IMR-90 (cell line): ENCODE results near the gene ZNF440. TPM values are rescaled to one million over a fixed set of nuclear protein-coding genes. Genes with fewer than 3 reads are reported as not detected.

ENCODE experiments used
- ATAC-seq: fragments of 200-7000 bp; cut with Tn5 transposase; 2 replicates; pipeline ENCODE4 v1.9.1; 2020; ENCODE audit warnings: low read depth, mild to moderate bottlenecking, moderate library complexity
- BruUV-seq: library from RNA; stranded (reverse); fragments of 400-500 nt; replicated peaks from 2 replicates; lab custom pipeline; 2021; lab: Mats Ljungman, UMichigan
- CTCF ChIA-PET: fragments of 300-600 bp; formaldehyde crosslinking; extraction: SDS; loops from one replicate; lab custom pipeline; 2021; ENCODE audit warnings: antibody characterized with exemption; lab: Yijun Ruan, JAX
- POLR2A ChIA-PET: fragments of 300-600 bp; sonication (Branson Sonifier 250); formaldehyde crosslinking; loops from one replicate; lab custom pipeline; 2022; ENCODE audit warnings: antibody characterized with exemption; ENCODE audit not compliant: unreplicated experiment; lab: Charles Lee
- DNase-seq: peaks from one replicate; pipeline ENCODE4 v3.0.0; 2013
- H2AFZ ChIP-seq: replicated peaks from 2 replicates; pipeline ENCODE3; 2013; ENCODE audit warnings: low read length, mild to moderate bottlenecking; ENCODE audit not compliant: poor library complexity
- H2AK5ac ChIP-seq: 2 replicates; pipeline ENCODE4 v1.6.1; 2013; ENCODE audit warnings: low read depth, low read length, inconsistent platforms
- H2AK9ac ChIP-seq: replicated peaks from 2 replicates; pipeline ENCODE3; 2013; ENCODE audit warnings: mild to moderate bottlenecking, low read depth, low read length, moderate library complexity; ENCODE audit not compliant: poor library complexity
- H2BK120ac ChIP-seq: 2 replicates; pipeline ENCODE4 v1.6.1; 2013; ENCODE audit warnings: low read depth, low read length, inconsistent platforms
- H2BK15ac ChIP-seq: 3 replicates; pipeline ENCODE4 v1.6.1; 2013; ENCODE audit warnings: low read depth, low read length, inconsistent platforms
- H2BK20ac ChIP-seq: 2 replicates; pipeline ENCODE4 v1.6.1; 2013; ENCODE audit warnings: low read depth, mild to moderate bottlenecking, inconsistent platforms, low read length, moderate library complexity
- H2BK5ac ChIP-seq: 2 replicates; pipeline ENCODE4 v1.6.1; 2013; ENCODE audit warnings: mild to moderate bottlenecking, low read depth, low read length, inconsistent platforms; ENCODE audit not compliant: poor library complexity, severe bottlenecking
- H3K14ac ChIP-seq: replicated peaks from 2 replicates; pipeline ENCODE4 v1.6.1; 2013; ENCODE audit warnings: low read depth, low read length, inconsistent platforms
- H3K18ac ChIP-seq: 2 replicates; pipeline ENCODE4 v1.6.1; 2013; ENCODE audit warnings: low read depth, low read length, control low read depth
- H3K23ac ChIP-seq: 2 replicates; pipeline ENCODE4 v1.6.1; 2013; ENCODE audit warnings: low read depth, low read length, inconsistent platforms
- H3K27ac ChIP-seq: 2 replicates; pipeline ENCODE4 v1.5.1; 2013; ENCODE audit warnings: mild to moderate bottlenecking, control low read depth, low read length; ENCODE audit not compliant: insufficient read depth
- H3K27me3 ChIP-seq: 2 replicates; pipeline ENCODE4 v1.6.1; 2013; ENCODE audit warnings: low read length; ENCODE audit not compliant: control insufficient read depth, insufficient read depth
- H3K36me3 ChIP-seq: 2 replicates; pipeline ENCODE4 v1.6.1; 2013; ENCODE audit warnings: low read length, mixed read lengths; ENCODE audit not compliant: control insufficient read depth, insufficient read depth
- H3K4ac ChIP-seq: 2 replicates; pipeline ENCODE4 v1.6.1; 2013; ENCODE audit warnings: low read depth, low read length, inconsistent platforms
- H3K4me1 ChIP-seq: 2 replicates; pipeline ENCODE4 v1.6.1; 2013; ENCODE audit warnings: low read length, mixed read lengths; ENCODE audit not compliant: control insufficient read depth, insufficient read depth
- H3K4me2 ChIP-seq: 2 replicates; pipeline ENCODE4 v1.6.1; 2013; ENCODE audit warnings: low read depth, mild to moderate bottlenecking, control low read depth, low read length, moderate library complexity
- H3K4me3 ChIP-seq: 2 replicates; pipeline ENCODE4 v1.5.1; 2013; ENCODE audit warnings: low read depth, mild to moderate bottlenecking, control low read depth, low read length, moderate library complexity; ENCODE audit not compliant: insufficient read depth
- H3K56ac ChIP-seq: 2 replicates; pipeline ENCODE4 v1.6.1; 2013; ENCODE audit warnings: low read length, inconsistent platforms; ENCODE audit not compliant: insufficient read depth; ENCODE audit errors: extremely low read depth
- H3K79me1 ChIP-seq, 2 experiments: 2 replicates each; pipeline ENCODE4 v1.6.1; 2013; ENCODE audit warnings: low read length in 2 of 2, inconsistent platforms in 1 of 2, low read depth in 1 of 2
- H3K9ac ChIP-seq: 2 replicates; pipeline ENCODE4 v1.6.1; 2013; ENCODE audit warnings: low read depth, low read length, control low read depth
- H3K9me1 ChIP-seq: 2 replicates; pipeline ENCODE4 v1.6.1; 2013; ENCODE audit warnings: low read length, inconsistent platforms; ENCODE audit not compliant: insufficient read depth
- H3K9me3 ChIP-seq: 2 replicates; pipeline ENCODE4 v1.6.1; 2013; ENCODE audit warnings: low read length; ENCODE audit not compliant: control insufficient read depth, insufficient read depth
- H4K20me1 ChIP-seq: 2 replicates; pipeline ENCODE4 v1.6.1; 2013; ENCODE audit warnings: low read length, inconsistent platforms; ENCODE audit not compliant: insufficient read depth
- H4K5ac ChIP-seq: 2 replicates; pipeline ENCODE4 v1.6.1; 2013; ENCODE audit warnings: mild to moderate bottlenecking, low read depth, low read length, control low read depth
- H4K8ac ChIP-seq, 2 experiments: 2 replicates each; pipeline ENCODE4 v1.6.1; 2013; ENCODE audit warnings: low read depth in 2 of 2, low read length in 2 of 2, control low read depth in 1 of 2, inconsistent platforms in 1 of 2
- H4K91ac ChIP-seq: 2 replicates; pipeline ENCODE4 v1.6.1; 2013; ENCODE audit warnings: low read depth, low read length, inconsistent platforms; ENCODE audit not compliant: insufficient read depth
- BHLHE40 ChIP-seq: fragments of 150-350 bp; IDR thresholded peaks from 2 replicates; pipeline ENCODE4 v1.6.1; 2016; ENCODE audit warnings: mild to moderate bottlenecking, low read depth, low read length
- CEBPB ChIP-seq: IDR thresholded peaks from 2 replicates; pipeline ENCODE4 v1.6.1; 2012; ENCODE audit warnings: low read depth, low read length, improper control_type of control experiment
- CHD1 ChIP-seq: IDR thresholded peaks from 2 replicates; pipeline ENCODE4 v1.6.1; 2012; ENCODE audit warnings: low read depth, low read length, improper control_type of control experiment
- FOS ChIP-seq: fragments of 150-350 bp; IDR thresholded peaks from 2 replicates; pipeline ENCODE4 v1.6.1; 2016; ENCODE audit warnings: low read depth, low read length
- MAFK ChIP-seq: IDR thresholded peaks from 2 replicates; pipeline ENCODE4 v1.6.1; 2012; ENCODE audit warnings: low read depth, low read length, improper control_type of control experiment
- MAZ ChIP-seq: IDR thresholded peaks from 2 replicates; pipeline ENCODE4 v1.6.1; 2012; ENCODE audit warnings: low read depth, mild to moderate bottlenecking, low read length, improper control_type of control experiment, moderate library complexity, borderline replicate concordance
- MXI1 ChIP-seq: IDR thresholded peaks from 2 replicates; pipeline ENCODE4 v1.6.1; 2012; ENCODE audit warnings: low read depth, mild to moderate bottlenecking, low read length, moderate library complexity, borderline replicate concordance
- NFE2L2 ChIP-seq: fragments of 150-350 bp; IDR thresholded peaks from 2 replicates; pipeline ENCODE4 v1.6.1; 2016; ENCODE audit warnings: low read depth, mild to moderate bottlenecking, low read length
- RAD21 ChIP-seq: IDR thresholded peaks from 2 replicates; pipeline ENCODE4 v1.6.1; 2012; ENCODE audit warnings: low read length, improper control_type of control experiment
- RCOR1 ChIP-seq: IDR thresholded peaks from 2 replicates; pipeline ENCODE4 v1.6.1; 2012; ENCODE audit warnings: mild to moderate bottlenecking, low read length, improper control_type of control experiment; ENCODE audit not compliant: insufficient replicate concordance
- RFX5 ChIP-seq: IDR thresholded peaks from 2 replicates; pipeline ENCODE4 v1.8.0; 2012; ENCODE audit warnings: low read depth, mild to moderate bottlenecking, low read length, moderate library complexity
- WGBS, 2 experiments: methylation state at CpG; one replicate each; pipeline versions ENCODE4 v1.1.5 to v1.1.7; 2013; ENCODE audit warnings: missing lambda C conversion rate in 2 of 2; ENCODE audit not compliant: insufficient read length in 1 of 2; ENCODE audit errors: extremely low coverage in 2 of 2; 5-methylcytosine and 5-hydroxymethylcytosine counted together
- dilution Hi-C: fragments of 300-500 bp; cut with HindIII; formaldehyde crosslinking; loops from one replicate; pipeline ENCODE4 v1.14.3; 2018; ENCODE audit warnings: low sequenced_read_pairs; ENCODE audit not compliant: unreplicated experiment
- in situ Hi-C: fragments of 300-500 bp; cut with MboI; formaldehyde crosslinking; loops from 3 replicates; pipeline ENCODE4 v1.14.3; 2019; ENCODE audit warnings: low sequenced_read_pairs, inconsistent platforms, mixed read lengths
- intact Hi-C: fragments of 100-400 bp; cut with micrococcal nuclease; formaldehyde crosslinking; loops from 2 replicates; pipeline ENCODE4 v1.10.0; 2022
- polyA plus RNA-seq, 3 experiments: library from polyadenylated mRNA; depleted of rRNA; stranded (reverse); fragments of >200 nt; gene quantifications; 2 replicates each; pipeline ENCODE4 v1.2.3, GENCODE V29; 2012; ENCODE audit warnings: low replicate concordance in 1 of 3
- total RNA-seq: library from RNA; depleted of rRNA; stranded (reverse); fragments of >200 nt; gene quantifications from 2 replicates; pipeline ENCODE4 v1.2.3, GENCODE V29; 2012
- TF ChIP-seq, protein P1 (sequence below): conservative IDR thresholded peaks from 2 replicates; pipeline ENCODE4 v1.5.1; 2012; ENCODE audit warnings: mild to moderate bottlenecking, low read depth, low read length, improper control_type of control experiment
- TF ChIP-seq, protein P2 (sequence below): fragments of 150-350 bp; IDR thresholded peaks from 2 replicates; pipeline ENCODE4 v1.6.1; 2017; ENCODE audit warnings: mild to moderate bottlenecking, antibody characterized with exemption, low read length, low read depth

Gene ZNF440
- total and polyA plus RNA-seq, 2 of the 4 experiments (the other 2 are of a cell fraction) = 2.8 to 8.4 TPM

DNA sequence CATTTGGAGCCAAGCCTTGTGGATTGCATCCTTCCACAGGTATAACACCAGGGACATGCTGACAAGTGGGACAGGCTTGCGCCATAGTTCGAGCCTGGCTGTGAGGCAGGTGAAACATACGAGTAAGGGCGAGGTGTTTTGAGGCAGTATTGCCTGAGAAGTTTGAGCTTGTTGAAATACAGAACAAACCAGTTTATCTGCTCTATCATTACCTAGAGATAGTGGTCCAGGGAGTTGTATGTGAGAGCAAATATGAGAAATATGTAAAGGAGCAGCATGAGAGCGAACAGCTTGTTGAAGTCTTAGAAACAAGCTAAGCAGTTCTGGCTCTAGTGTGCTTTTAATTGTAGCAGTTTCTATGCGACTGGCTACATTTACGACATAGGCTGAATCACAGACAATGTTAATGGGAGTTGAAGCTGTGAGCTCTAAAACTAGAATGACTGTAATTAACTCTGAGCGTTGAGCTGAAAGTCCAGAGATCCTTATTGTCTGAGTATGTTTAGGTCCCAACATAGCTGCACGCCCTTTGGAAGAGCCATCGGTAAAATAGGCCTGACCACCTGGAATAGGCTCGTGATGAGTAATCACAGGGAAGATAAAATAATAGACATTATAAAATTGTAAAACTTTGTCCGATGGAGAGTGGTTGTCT lies 42.6 kb downstream of the ZNF440 start:
- no peak overlapping the region for H3K18ac ChIP-seq
- H3K4ac ChIP-seq = no peak overlapping the region
- H3K79me1 ChIP-seq = peaks cover 14 to 26% of the 10 kb centered on the region in 2 experiments; a peak in 3 of 4 replicates
- peaks cover 16% of the 10 kb centered on the region for H3K36me3 ChIP-seq
- H3K4me3 ChIP-seq = no peak overlapping the region
- H2BK5ac ChIP-seq = no peak overlapping the region
- H2BK20ac ChIP-seq = no peak overlapping the region
- in situ Hi-C loops (no loop called here), dilution Hi-C loops (no loop called here), intact Hi-C loops (no loop called here)
- H4K8ac ChIP-seq = no peak overlapping the region
- no peak overlapping the region for H3K23ac ChIP-seq
- DNase-seq (no peak), ATAC-seq (no peak)
- WGBS, 2 experiments = 63% methylated on average over 2 of the region's 12 CpGs; no CpG with 5 or more reads in 1 of the 2 experiments
- no peak overlapping the region for H2AK9ac ChIP-seq
- H2AK5ac ChIP-seq = no peak overlapping the region
- no peak overlapping the region for H2BK15ac ChIP-seq
- BruUV-seq = no TSS peak
- H4K91ac ChIP-seq = no peak overlapping the region
- H3K27ac ChIP-seq = no peak overlapping the region
- H4K5ac ChIP-seq = no peak overlapping the region
- H2BK120ac ChIP-seq = no peak overlapping the region
- H2AFZ ChIP-seq = no peak overlapping the region
- no peaks in the 10 kb centered on the region for H3K4me1 ChIP-seq
- H3K9me3 ChIP-seq = peaks cover 50% of the 10 kb centered on the region
- H3K27me3 ChIP-seq = no peaks in the 10 kb centered on the region
- POLR2A ChIA-PET = no interaction called here
- no peak overlapping the region for H3K14ac ChIP-seq
- no peaks in the 10 kb centered on the region for H4K20me1 ChIP-seq
- H3K56ac ChIP-seq = no peak overlapping the region
- TF ChIP-seq MXI1 (no peak), RAD21 (no peak), NFE2L2 (no peak), MAFK (no peak), BHLHE40 (no peak), RFX5 (no peak), MAZ (no peak), CHD1 (no peak), CEBPB (no peak), RCOR1 (no peak), FOS (no peak)
- TF ChIP-seq, protein P1, sequence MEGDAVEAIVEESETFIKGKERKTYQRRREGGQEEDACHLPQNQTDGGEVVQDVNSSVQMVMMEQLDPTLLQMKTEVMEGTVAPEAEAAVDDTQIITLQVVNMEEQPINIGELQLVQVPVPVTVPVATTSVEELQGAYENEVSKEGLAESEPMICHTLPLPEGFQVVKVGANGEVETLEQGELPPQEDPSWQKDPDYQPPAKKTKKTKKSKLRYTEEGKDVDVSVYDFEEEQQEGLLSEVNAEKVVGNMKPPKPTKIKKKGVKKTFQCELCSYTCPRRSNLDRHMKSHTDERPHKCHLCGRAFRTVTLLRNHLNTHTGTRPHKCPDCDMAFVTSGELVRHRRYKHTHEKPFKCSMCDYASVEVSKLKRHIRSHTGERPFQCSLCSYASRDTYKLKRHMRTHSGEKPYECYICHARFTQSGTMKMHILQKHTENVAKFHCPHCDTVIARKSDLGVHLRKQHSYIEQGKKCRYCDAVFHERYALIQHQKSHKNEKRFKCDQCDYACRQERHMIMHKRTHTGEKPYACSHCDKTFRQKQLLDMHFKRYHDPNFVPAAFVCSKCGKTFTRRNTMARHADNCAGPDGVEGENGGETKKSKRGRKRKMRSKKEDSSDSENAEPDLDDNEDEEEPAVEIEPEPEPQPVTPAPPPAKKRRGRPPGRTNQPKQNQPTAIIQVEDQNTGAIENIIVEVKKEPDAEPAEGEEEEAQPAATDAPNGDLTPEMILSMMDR = no peak
- TF ChIP-seq, protein P2, sequence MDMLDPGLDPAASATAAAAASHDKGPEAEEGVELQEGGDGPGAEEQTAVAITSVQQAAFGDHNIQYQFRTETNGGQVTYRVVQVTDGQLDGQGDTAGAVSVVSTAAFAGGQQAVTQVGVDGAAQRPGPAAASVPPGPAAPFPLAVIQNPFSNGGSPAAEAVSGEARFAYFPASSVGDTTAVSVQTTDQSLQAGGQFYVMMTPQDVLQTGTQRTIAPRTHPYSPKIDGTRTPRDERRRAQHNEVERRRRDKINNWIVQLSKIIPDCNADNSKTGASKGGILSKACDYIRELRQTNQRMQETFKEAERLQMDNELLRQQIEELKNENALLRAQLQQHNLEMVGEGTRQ = no peak
- H3K9me1 ChIP-seq = no peaks in the 10 kb centered on the region
- H3K4me2 ChIP-seq = no peak overlapping the region
- CTCF ChIA-PET = no interaction called here
- no peak overlapping the region for H3K9ac ChIP-seq
